ENCODE data around the gene MPP7.

The MPP7 gene

GRCh38 chr10:28263136-28263857, 39.6 kb downstream of the MPP7 start:
- no peaks in the 10 kb centered on the region for H3K27me3 ChIP-seq (ENCODE audit: insufficient read depth, poor library complexity, severe bottlenecking)
- no peak for DNase-seq (ENCODE audit: low read depth in 1 of 2, low spot score in 1 of 2)
- TF ChIP-seq REST (IDR thresholded peaks at IDR 0.05; ENCODE audit: insufficient replicate concordance, low read depth) (no peak), CTCF (IDR thresholded peaks at IDR 0.05; ENCODE audit: insufficient read depth, low read length) (no peak), GABPA (IDR thresholded peaks at IDR 0.05; ENCODE audit: low read depth) (no peak), SPI1 (IDR thresholded peaks at IDR 0.05; ENCODE audit: borderline replicate concordance, low read depth) (no peak), POLR2AphosphoS5 (IDR thresholded peaks at IDR 0.05; ENCODE audit: low read depth) (no peak)
- no peak overlapping the region for H3K27ac ChIP-seq (replicated peaks)
- no peak overlapping the region for H3K4me3 ChIP-seq (replicated peaks; ENCODE audit: insufficient read depth, low read length)

GRCh38 chr10:28256776-28257175, 46.1 kb downstream of the MPP7 start:
- no peak overlapping the region for H3K27ac ChIP-seq (replicated peaks)
- no peak for TF ChIP-seq CTCF (IDR thresholded peaks at IDR 0.05; ENCODE audit: insufficient read depth, low read length)
- TF ChIP-seq REST (IDR thresholded peaks at IDR 0.05; ENCODE audit: insufficient replicate concordance, low read depth), result no peak
- no peak for TF ChIP-seq POLR2AphosphoS5 (IDR thresholded peaks at IDR 0.05; ENCODE audit: low read depth)
- TF ChIP-seq SPI1 (IDR thresholded peaks at IDR 0.05; ENCODE audit: borderline replicate concordance, low read depth), result no peak
- no peak for TF ChIP-seq GABPA (IDR thresholded peaks at IDR 0.05; ENCODE audit: low read depth)
- DNase-seq (ENCODE audit: low read depth in 1 of 2, low spot score in 1 of 2), result no peak
- H3K4me3 ChIP-seq (replicated peaks; ENCODE audit: insufficient read depth, low read length), result no peak overlapping the region
- H3K27me3 ChIP-seq (ENCODE audit: insufficient read depth, poor library complexity, severe bottlenecking), result no peaks in the 10 kb centered on the region

- TF ChIP-seq GABPA (IDR thresholded peaks at IDR 0.05; ENCODE audit: low read depth) (no peak), SPI1 (IDR thresholded peaks at IDR 0.05; ENCODE audit: borderline replicate concordance, low read depth) (no peak)
- Histone ChIP-seq H3K4me3 (replicated peaks; ENCODE audit: insufficient read depth, low read length) (no peak overlapping the region), H3K27me3 (ENCODE audit: insufficient read depth, poor library complexity, severe bottlenecking) (no peaks in the 10 kb centered on the region), H3K27ac (replicated peaks) (no peak overlapping the region)
- DNase-seq (ENCODE audit: low read depth in 1 of 2, low spot score in 1 of 2), result no peak
Measured at GRCh38 chr10:28254290-28254985, 48.4 kb downstream of the MPP7 start.

- Histone ChIP-seq H3K27me3 (ENCODE audit: insufficient read depth, poor library complexity, severe bottlenecking) (no peaks in the 10 kb centered on the region), H3K27ac (replicated peaks) (no peak overlapping the region), H3K4me3 (replicated peaks; ENCODE audit: insufficient read depth, low read length) (no peak overlapping the region)
- no peak for DNase-seq (ENCODE audit: low read depth in 1 of 2, low spot score in 1 of 2)
- no peak for TF ChIP-seq REST (IDR thresholded peaks at IDR 0.05; ENCODE audit: insufficient replicate concordance, low read depth)
- TF ChIP-seq GABPA (IDR thresholded peaks at IDR 0.05; ENCODE audit: low read depth), result no peak
- no peak for TF ChIP-seq CTCF (IDR thresholded peaks at IDR 0.05; ENCODE audit: insufficient read depth, low read length)
- TF ChIP-seq SPI1 (IDR thresholded peaks at IDR 0.05; ENCODE audit: borderline replicate concordance, low read depth), result no peak
- no peak for TF ChIP-seq POLR2AphosphoS5 (IDR thresholded peaks at IDR 0.05; ENCODE audit: low read depth)
Measured at GRCh38 chr10:28253169-28253785, 49.6 kb downstream of the MPP7 start.

All from HL-60 (cell line).